OCI-LY3 (cell line): ENCODE results near the gene ZFP2.

Source experiments
- H2AFZ ChIP-seq: fragments of 200-600, 300-600 bp; shearing (Covaris generic); 2 replicates; pipeline ENCODE4 v1.6.0; 2014; ENCODE audit warnings: antibody characterized with exemption, low read depth, low read length
- H3K27ac ChIP-seq: fragments of 200-600, 300-600 bp; sonication (generic); 2 replicates; pipeline ENCODE4 v1.5.1; 2014; ENCODE audit warnings: mild to moderate bottlenecking, low read length, moderate library complexity, mixed read lengths
- H3K27me3 ChIP-seq: fragments of 200-600, 300-600 bp; sonication (generic); 2 replicates; pipeline ENCODE4 v1.6.1; 2014; ENCODE audit warnings: low read depth, low read length, mixed read lengths
- H3K36me3 ChIP-seq: fragments of 200-600, 300-600 bp; sonication (generic); replicated peaks from 2 replicates; pipeline ENCODE3; 2014; ENCODE audit warnings: low read depth, low read length, mixed read lengths
- H3K4me1 ChIP-seq: fragments of 300-600, 200-600 bp; sonication (generic); 2 replicates; pipeline ENCODE4 v1.6.1; 2014; ENCODE audit warnings: low read length, mixed read lengths
- H3K4me2 ChIP-seq: fragments of 200-600, 300-600 bp; sonication (generic); 2 replicates; pipeline ENCODE4 v1.6.1; 2014; ENCODE audit warnings: low read length, mixed read lengths
- H3K4me3 ChIP-seq: fragments of 300-600, 200-600 bp; sonication (generic); 2 replicates; pipeline ENCODE4 v1.5.1; 2014; ENCODE audit warnings: antibody characterized with exemption, mild to moderate bottlenecking, low read length, moderate library complexity
- H3K79me2 ChIP-seq: fragments of 300-600, 200-600 bp; shearing (Covaris generic); 2 replicates; pipeline ENCODE4 v1.6.1; 2014; ENCODE audit warnings: mild to moderate bottlenecking, low read length, mixed read lengths
- H3K9ac ChIP-seq: fragments of 300-600, 200-600 bp; shearing (Covaris generic); 2 replicates; pipeline ENCODE4 v1.6.0; 2014; ENCODE audit warnings: mild to moderate bottlenecking, low read length, moderate library complexity
- H3K9me3 ChIP-seq: fragments of 200-600, 300-600 bp; shearing (Covaris generic); 2 replicates; pipeline ENCODE4 v1.6.1; 2014; ENCODE audit warnings: low read length, mixed read lengths; ENCODE audit not compliant: insufficient read depth
- H4K20me1 ChIP-seq: fragments of 200-600, 300-600 bp; sonication (generic); 2 replicates; pipeline ENCODE4 v1.6.1; 2016; ENCODE audit warnings: low read length, mixed read lengths; ENCODE audit not compliant: insufficient read depth
- CTCF ChIP-seq: fragments of 200-600, 300-600 bp; sonication (generic); IDR thresholded peaks from 2 replicates; pipeline ENCODE4 v1.5.1; 2014; ENCODE audit warnings: antibody characterized with exemption, low read length, low read depth
- EZH2phosphoT487 ChIP-seq: fragments of 200-600 bp; shearing (Covaris generic); IDR thresholded peaks from 2 replicates; pipeline ENCODE4 v1.6.1; 2018; ENCODE audit warnings: antibody characterized with exemption, mixed run types, low read depth

ZFP2 gene

DNA sequence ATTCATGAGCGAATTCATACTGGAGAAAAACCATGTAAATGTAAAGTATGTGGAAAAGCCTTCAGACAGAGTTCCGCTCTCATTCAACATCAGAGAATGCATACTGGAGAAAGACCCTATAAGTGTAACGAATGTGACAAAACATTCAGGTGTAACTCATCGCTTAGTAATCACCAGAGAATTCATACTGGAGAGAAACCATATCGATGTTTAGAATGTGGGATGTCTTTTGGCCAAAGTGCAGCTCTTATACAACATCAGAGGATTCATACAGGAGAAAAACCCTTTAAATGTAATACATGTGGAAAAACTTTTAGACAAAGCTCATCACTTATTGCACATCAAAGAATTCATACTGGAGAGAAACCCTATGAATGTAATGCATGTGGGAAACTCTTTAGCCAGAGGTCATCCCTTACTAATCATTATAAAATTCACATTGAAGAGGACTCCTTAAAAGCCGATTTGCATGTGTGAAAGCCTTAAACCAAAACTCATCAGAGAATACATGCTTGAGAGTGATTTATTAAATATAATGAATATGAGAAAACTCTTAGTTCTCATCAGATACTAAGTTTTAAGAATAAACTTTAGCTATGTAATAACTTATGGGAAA lies 11.8 kb upstream of the ZFP2 start:
- Histone ChIP-seq H3K4me3 (no peak overlapping the region), H2AFZ (no peak overlapping the region), H3K27ac (no peak overlapping the region), H4K20me1 (no peaks in the 10 kb centered on the region), H3K9me3 (peaks cover 11% of the 10 kb centered on the region), H3K79me2 (no peaks in the 10 kb centered on the region), H3K36me3 (no peaks in the 10 kb centered on the region), H3K4me1 (no peaks in the 10 kb centered on the region), H3K27me3 (no peaks in the 10 kb centered on the region), H3K9ac (no peak overlapping the region), H3K4me2 (no peak overlapping the region)
- no peak for TF ChIP-seq EZH2phosphoT487
- no peak for TF ChIP-seq CTCF

- Histone ChIP-seq H3K9ac (no peak overlapping the region), H3K9me3 (no peaks in the 10 kb centered on the region), H3K4me2 (no peak overlapping the region), H3K4me1 (no peaks in the 10 kb centered on the region), H3K27ac (no peak overlapping the region), H3K27me3 (no peaks in the 10 kb centered on the region), H4K20me1 (no peaks in the 10 kb centered on the region), H3K79me2 (no peaks in the 10 kb centered on the region), H2AFZ (no peak overlapping the region), H3K36me3 (no peaks in the 10 kb centered on the region), H3K4me3 (no peak overlapping the region)
- TF ChIP-seq CTCF, result no peak
- no peak for TF ChIP-seq EZH2phosphoT487
These were observed 3.6 kb downstream of the ZFP2 start for GRCh38 chr5:178899289-178899688.

DNA sequence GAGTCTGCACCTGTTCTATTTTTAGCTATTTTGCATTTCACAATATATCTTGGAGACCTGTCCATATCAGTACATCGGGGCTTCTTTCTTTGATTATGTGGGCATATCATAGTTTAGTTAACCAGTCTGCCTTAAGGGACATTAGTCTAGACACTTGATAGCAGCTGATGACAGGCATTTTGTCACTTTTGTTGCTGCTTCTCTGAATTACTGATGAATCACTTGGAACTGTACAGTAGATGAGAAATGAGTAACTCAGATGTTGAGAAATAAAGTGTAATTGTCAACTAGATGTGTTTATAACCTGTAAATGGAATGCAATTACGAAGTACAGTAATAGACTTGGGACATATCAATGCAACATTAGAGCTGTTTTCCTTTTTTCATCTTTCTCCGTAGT lies 7.1 kb downstream of the ZFP2 start:
- no peak for TF ChIP-seq EZH2phosphoT487
- no peak for TF ChIP-seq CTCF
- no peak overlapping the region for H3K9ac ChIP-seq
- no peaks in the 10 kb centered on the region for H3K9me3 ChIP-seq
- H3K27ac ChIP-seq, result no peak overlapping the region
- H3K36me3 ChIP-seq, result no peaks in the 10 kb centered on the region
- H3K79me2 ChIP-seq, result no peaks in the 10 kb centered on the region
- no peaks in the 10 kb centered on the region for H4K20me1 ChIP-seq
- H3K4me2 ChIP-seq, result no peak overlapping the region
- no peaks in the 10 kb centered on the region for H3K27me3 ChIP-seq
- H3K4me1 ChIP-seq, result no peaks in the 10 kb centered on the region
- H3K4me3 ChIP-seq, result no peak overlapping the region
- H2AFZ ChIP-seq, result no peak overlapping the region

- Histone ChIP-seq H3K4me3 (no peak overlapping the region), H3K9me3 (peaks cover 31% of the 10 kb centered on the region)
- TF ChIP-seq EZH2phosphoT487 (no peak), CTCF (no peak)
These were observed 36.4 kb downstream of the ZFP2 start for GRCh38 chr5:178931846-178932760.

More at GRCh38 chr5:178931846-178932760, 36.4 kb downstream of the ZFP2 start:
- H4K20me1 ChIP-seq, result no peaks in the 10 kb centered on the region
- H3K9ac ChIP-seq, result no peak overlapping the region
- H3K4me1 ChIP-seq, result no peaks in the 10 kb centered on the region
- no peak overlapping the region for H2AFZ ChIP-seq
- H3K27ac ChIP-seq, result no peak overlapping the region
- H3K36me3 ChIP-seq, result no peaks in the 10 kb centered on the region
- no peaks in the 10 kb centered on the region for H3K79me2 ChIP-seq
- H3K27me3 ChIP-seq, result no peaks in the 10 kb centered on the region
- H3K4me2 ChIP-seq, result no peak overlapping the region
